Loucy (cell line): ENCODE data around the gene DAPK1.

ENCODE experiments used
- EZH2phosphoT487 ChIP-seq: fragments of 200-600 bp; IDR thresholded peaks from 2 replicates; pipeline ENCODE4 v1.6.1; 2018; ENCODE audit warnings: antibody characterized with exemption, mild to moderate bottlenecking, moderate library complexity, borderline replicate concordance
- TF ChIP-seq, protein P1 (sequence below): fragments of 200-600 bp; sonication (generic); conservative IDR thresholded peaks from 2 replicates; pipeline ENCODE4 v1.5.1; 2014; ENCODE audit warnings: mild to moderate bottlenecking, antibody characterized with exemption, low read length

DNA sequence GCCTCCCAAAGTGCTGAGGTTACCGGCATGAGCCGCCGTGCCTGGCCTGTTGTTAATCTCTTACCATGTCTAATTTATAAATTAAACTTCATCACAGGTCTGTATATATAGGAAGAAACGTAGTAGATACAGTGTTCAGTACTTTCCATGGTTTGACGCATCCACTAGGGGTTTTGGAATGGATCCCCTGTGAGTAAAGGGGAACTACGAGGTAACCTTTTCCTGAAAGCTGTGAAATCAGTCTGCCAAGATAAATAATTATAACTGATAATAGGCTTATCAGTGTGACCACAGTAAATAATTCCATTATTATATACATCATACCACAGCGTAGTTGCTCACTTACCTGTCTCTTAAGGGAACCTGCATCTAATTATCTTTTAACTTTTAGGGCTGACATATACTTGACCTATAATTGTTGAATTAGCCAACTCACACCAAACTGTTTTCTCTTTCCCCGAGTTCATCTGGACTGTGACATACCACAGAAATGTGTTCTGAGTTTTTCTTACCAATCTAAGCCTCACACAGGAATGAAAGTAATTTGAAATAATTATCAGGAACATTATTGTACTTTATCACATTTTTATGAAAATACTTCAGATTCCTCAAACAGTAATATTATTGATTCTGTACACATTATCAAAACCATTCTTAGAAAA, 42.9 kb downstream of the DAPK1 start:
- TF ChIP-seq, protein P1, sequence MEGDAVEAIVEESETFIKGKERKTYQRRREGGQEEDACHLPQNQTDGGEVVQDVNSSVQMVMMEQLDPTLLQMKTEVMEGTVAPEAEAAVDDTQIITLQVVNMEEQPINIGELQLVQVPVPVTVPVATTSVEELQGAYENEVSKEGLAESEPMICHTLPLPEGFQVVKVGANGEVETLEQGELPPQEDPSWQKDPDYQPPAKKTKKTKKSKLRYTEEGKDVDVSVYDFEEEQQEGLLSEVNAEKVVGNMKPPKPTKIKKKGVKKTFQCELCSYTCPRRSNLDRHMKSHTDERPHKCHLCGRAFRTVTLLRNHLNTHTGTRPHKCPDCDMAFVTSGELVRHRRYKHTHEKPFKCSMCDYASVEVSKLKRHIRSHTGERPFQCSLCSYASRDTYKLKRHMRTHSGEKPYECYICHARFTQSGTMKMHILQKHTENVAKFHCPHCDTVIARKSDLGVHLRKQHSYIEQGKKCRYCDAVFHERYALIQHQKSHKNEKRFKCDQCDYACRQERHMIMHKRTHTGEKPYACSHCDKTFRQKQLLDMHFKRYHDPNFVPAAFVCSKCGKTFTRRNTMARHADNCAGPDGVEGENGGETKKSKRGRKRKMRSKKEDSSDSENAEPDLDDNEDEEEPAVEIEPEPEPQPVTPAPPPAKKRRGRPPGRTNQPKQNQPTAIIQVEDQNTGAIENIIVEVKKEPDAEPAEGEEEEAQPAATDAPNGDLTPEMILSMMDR, result no peak
- TF ChIP-seq EZH2phosphoT487, result no peak
